Kidney (tissue), 14 donors: ENCODE data around the gene ERRFI1. TPM values are rescaled to one million over a fixed set of nuclear protein-coding genes. Genes with fewer than 3 reads are reported as not detected.

Experiments used
- DNase-seq, 5 donors: peaks; one replicate each; pipeline ENCODE4 v3.0.0-alpha.2; 2013 to 2020
- FAIRE-seq: peaks from 2 replicates; lab custom pipeline; 2012; peaks lifted over from hg19 to GRCh38; lab: Jason Lieb, UNC
- H3K27ac ChIP-seq, 2 donors: one replicate each; pipeline ENCODE4 v1.7.0; 2013; ENCODE audit warnings: low read depth in 2 of 2, low read length in 2 of 2, inconsistent platforms in 1 of 2
- H3K27me3 ChIP-seq: one replicate; pipeline ENCODE4 v1.7.1; 2013; ENCODE audit warnings: low read length, inconsistent platforms; ENCODE audit not compliant: control insufficient read depth, insufficient read depth
- H3K36me3 ChIP-seq, 3 donors: one replicate each; pipeline versions ENCODE4 v1.7.0 to v1.7.1; 2013; ENCODE audit warnings: low read length in 3 of 3, control low read depth in 1 of 3, inconsistent platforms in 1 of 3; ENCODE audit not compliant: insufficient read depth in 3 of 3, control insufficient read depth in 2 of 3
- H3K4me1 ChIP-seq, 3 donors: one replicate each; pipeline versions ENCODE4 v1.7.0 to v1.7.1; 2013; ENCODE audit warnings: low read length in 3 of 3, inconsistent platforms in 1 of 3, low read depth in 1 of 3; ENCODE audit not compliant: control insufficient read depth in 2 of 3, insufficient read depth in 2 of 3
- H3K4me3 ChIP-seq, 3 donors: one replicate each; pipeline versions ENCODE4 v1.7.0 to v1.8.1; 2013; ENCODE audit warnings: low read length in 3 of 3, control low read depth in 1 of 3, inconsistent platforms in 1 of 3
- H3K9ac ChIP-seq, 3 donors: one replicate each; pipeline versions ENCODE4 v1.7.0 to v1.7.1; 2013; ENCODE audit warnings: low read length in 3 of 3, control low read depth in 1 of 3, inconsistent platforms in 1 of 3
- H3K9me3 ChIP-seq, 3 donors: one replicate each; pipeline versions ENCODE4 v1.7.0 to v1.7.1; 2013; ENCODE audit warnings: low read length in 3 of 3, control low read depth in 1 of 3, inconsistent platforms in 1 of 3; ENCODE audit not compliant: control insufficient read depth in 2 of 3, insufficient read depth in 1 of 3
- intact Hi-C: fragments of 100-400 bp; cut with DNase I; formaldehyde crosslinking; loops from one replicate; pipeline ENCODE4 v1.11.1; 2022
- polyA plus RNA-seq: library from polyadenylated mRNA; stranded (reverse); fragments of 350-450 nt; fragmentation: Illumina TruSeq; extraction: RNeasy Lipid Tissue Mini Kit (QIAGEN cat#74804); gene quantifications from one replicate; pipeline ENCODE4 v1.2.3, GENCODE V29; 2014; ENCODE audit warnings: low read depth, low replicate concordance; ENCODE audit not compliant: insufficient read depth
- total RNA-seq: library from RNA; stranded (reverse); fragmentation: NEBNext Ultra II Directional; extraction: Animal tissue kit (Norgen Biotek cat#: 25700); gene quantifications from one replicate; pipeline ENCODE4 v1.2.1, GENCODE V29; 2021
- TF ChIP-seq, protein P1 (sequence below): IDR thresholded peaks from 3 replicates; pipeline ENCODE4 v1.5.1; 2012; ENCODE audit warnings: mild to moderate bottlenecking, moderate library complexity, borderline replicate concordance; ENCODE audit not compliant: insufficient read depth; ENCODE audit errors: extremely low read depth
- donor health status: control.
- donor health status: control.
- donor health status: control.
- donor health status: control.
- donor health status: control.
- donor health status: DM: yes; HTN: yes; CAD: no.
- donor health status: Normal renal cell carcinoma (clear cell type).

The ERRFI1 gene
- total and polyA plus RNA-seq, 2 donors from 2014 or later, result 25.0 to 71.3 TPM

DNA sequence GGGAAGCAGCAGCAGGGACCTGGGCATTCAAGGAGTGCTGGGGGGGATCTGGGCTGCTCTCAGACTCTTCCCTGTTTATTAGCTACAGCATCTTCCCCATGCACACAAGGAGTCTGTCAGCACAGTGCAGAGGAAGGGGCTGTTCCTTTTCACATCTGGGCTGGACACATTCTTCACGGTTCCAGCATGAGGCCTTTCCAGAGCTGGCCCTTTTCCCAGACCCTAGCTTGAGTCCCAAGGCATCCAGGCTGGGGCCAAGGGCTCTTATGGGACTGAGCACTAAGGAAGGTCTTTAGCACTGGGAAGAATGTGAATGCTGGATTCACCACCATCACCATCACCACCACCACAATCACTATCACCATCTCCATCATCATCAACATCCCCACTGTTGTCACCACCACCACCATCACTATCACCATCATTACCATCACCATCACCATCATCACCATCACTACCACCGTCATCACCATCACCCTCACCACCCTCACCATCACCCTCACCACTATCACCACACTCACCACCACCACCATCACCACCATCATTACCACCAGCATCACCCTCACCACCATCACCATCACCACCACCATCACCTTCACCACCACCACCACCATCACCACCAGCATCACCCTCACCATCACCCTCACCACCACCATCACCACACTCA lies 36.2 kb downstream of the ERRFI1 start:
- peaks cover 3 to 17% (median 8%) of the 10 kb centered on the region in 3 donors for H3K36me3 ChIP-seq
- no peaks in the 10 kb centered on the region for H3K9me3 ChIP-seq
- H3K4me1 ChIP-seq, result no peaks in the 10 kb centered on the region
- no peak overlapping the region for H3K4me3 ChIP-seq
- H3K9ac ChIP-seq, result no peak overlapping the region
- no peaks in the 10 kb centered on the region for H3K27me3 ChIP-seq
- intact Hi-C loops, result loop anchor here (10.0 kb wide), 1 partner anchor 325 kb away; the partner anchor contains the start of gene SLC45A1
- no peak for FAIRE-seq
- no peak overlapping the region for H3K27ac ChIP-seq
- TF ChIP-seq, protein P1, sequence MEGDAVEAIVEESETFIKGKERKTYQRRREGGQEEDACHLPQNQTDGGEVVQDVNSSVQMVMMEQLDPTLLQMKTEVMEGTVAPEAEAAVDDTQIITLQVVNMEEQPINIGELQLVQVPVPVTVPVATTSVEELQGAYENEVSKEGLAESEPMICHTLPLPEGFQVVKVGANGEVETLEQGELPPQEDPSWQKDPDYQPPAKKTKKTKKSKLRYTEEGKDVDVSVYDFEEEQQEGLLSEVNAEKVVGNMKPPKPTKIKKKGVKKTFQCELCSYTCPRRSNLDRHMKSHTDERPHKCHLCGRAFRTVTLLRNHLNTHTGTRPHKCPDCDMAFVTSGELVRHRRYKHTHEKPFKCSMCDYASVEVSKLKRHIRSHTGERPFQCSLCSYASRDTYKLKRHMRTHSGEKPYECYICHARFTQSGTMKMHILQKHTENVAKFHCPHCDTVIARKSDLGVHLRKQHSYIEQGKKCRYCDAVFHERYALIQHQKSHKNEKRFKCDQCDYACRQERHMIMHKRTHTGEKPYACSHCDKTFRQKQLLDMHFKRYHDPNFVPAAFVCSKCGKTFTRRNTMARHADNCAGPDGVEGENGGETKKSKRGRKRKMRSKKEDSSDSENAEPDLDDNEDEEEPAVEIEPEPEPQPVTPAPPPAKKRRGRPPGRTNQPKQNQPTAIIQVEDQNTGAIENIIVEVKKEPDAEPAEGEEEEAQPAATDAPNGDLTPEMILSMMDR, result no peak
- no peak for DNase-seq

GRCh38 chr1:7988576-7988975 lies 37.5 kb downstream of the ERRFI1 start:
- H3K27ac ChIP-seq, result no peak overlapping the region
- H3K9ac ChIP-seq, result no peak overlapping the region
- DNase-seq, result no peak
- TF ChIP-seq, protein P1, result no peak
- peaks cover 6 to 27% (median 16%) of the 10 kb centered on the region in 3 donors for H3K36me3 ChIP-seq
- H3K4me3 ChIP-seq, result no peak overlapping the region
- FAIRE-seq, result no peak
- no peaks in the 10 kb centered on the region for H3K27me3 ChIP-seq
- H3K4me1 ChIP-seq, result no peaks in the 10 kb centered on the region
- intact Hi-C loops, result loop anchor here (10.0 kb wide), 1 partner anchor 326 kb away; the partner anchor contains the start of gene SLC45A1
- H3K9me3 ChIP-seq, result no peaks in the 10 kb centered on the region

DNA sequence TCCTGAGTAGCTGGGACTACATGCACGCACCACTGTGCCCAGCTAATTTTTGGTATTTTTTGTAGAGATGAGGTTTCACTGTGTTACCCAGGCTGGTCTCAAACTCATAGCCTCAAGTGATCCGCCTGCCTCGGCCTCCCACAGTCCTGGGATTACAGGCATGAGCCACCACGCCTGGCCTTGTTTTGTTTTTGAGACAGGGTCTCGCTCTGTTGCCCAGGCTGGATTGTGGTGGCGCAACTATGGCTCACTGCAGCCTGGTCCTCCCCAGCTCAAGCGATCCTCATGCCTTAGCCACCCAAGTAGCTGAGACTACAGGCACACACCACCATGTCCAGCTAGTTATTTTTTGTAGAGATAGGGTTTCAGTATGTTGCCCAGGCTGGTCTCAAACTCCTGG lies 38.6 kb downstream of the ERRFI1 start:
- H3K9ac ChIP-seq, result no peak overlapping the region
- H3K36me3 ChIP-seq, result peaks cover 10 to 33% (median 20%) of the 10 kb centered on the region in 3 donors
- no peak overlapping the region for H3K27ac ChIP-seq
- FAIRE-seq (no peak), DNase-seq (peak in 1 of 5 donors; percentile 46)
- TF ChIP-seq, protein P1, result no peak
- no peaks in the 10 kb centered on the region for H3K27me3 ChIP-seq
- intact Hi-C loops, result loop anchor here (10.0 kb wide), 1 partner anchor 327 kb away; the partner anchor contains the start of gene SLC45A1
- H3K4me1 ChIP-seq, result peaks cover 0 to under 1% (median 0%) of the 10 kb centered on the region in 3 donors
- H3K9me3 ChIP-seq, result no peaks in the 10 kb centered on the region
- no peak overlapping the region for H3K4me3 ChIP-seq
